Fibroblast of upper back skin (primary cell): ENCODE data around the gene OR9A2.

Source experiments
- DNase-seq: peaks from one replicate; pipeline ENCODE4 v3.0.0-alpha.2; 2013

Gene OR9A2

GRCh38 chr7:143027032-143027431 is at the start of gene OR9A2:
TSS of gene OR9A2 (minus strand) at chr7:143027132. CDS start at chr7:143027132, 0 bp downstream.
- DNase-seq: no peak

- DNase-seq: no peak
Measured at GRCh38 chr7:143074141-143074540, 47.2 kb upstream of the OR9A2 start.

- DNase-seq: no peak
Measured at GRCh38 chr7:143073556-143073955, 46.6 kb upstream of the OR9A2 start.

GRCh38 chr7:143069912-143070500 is 43.1 kb upstream of the OR9A2 start:
- no peak for DNase-seq

- no peak for DNase-seq
Measured at GRCh38 chr7:143068446-143068845, 41.5 kb upstream of the OR9A2 start.

GRCh38 chr7:143063741-143064140 is 36.8 kb upstream of the OR9A2 start:
- DNase-seq: no peak

GRCh38 chr7:143055754-143056153 is 28.8 kb upstream of the OR9A2 start:
- DNase-seq: no peak

- DNase-seq: no peak
Measured at GRCh38 chr7:143054621-143055020, 27.7 kb upstream of the OR9A2 start.

GRCh38 chr7:143052041-143052440 is 25.1 kb upstream of the OR9A2 start, which contains the start of gene OR6V1:
TSS of gene OR6V1 (plus strand) at chr7:143052341. CDS start at chr7:143052341, 0 bp downstream.
- DNase-seq: no peak

- no peak for DNase-seq
Measured at GRCh38 chr7:143050931-143051330, 24.0 kb upstream of the OR9A2 start.

GRCh38 chr7:143049362-143049761 is 22.4 kb upstream of the OR9A2 start:
- DNase-seq: no peak

- DNase-seq: no peak
Measured at GRCh38 chr7:143048827-143049226, 21.9 kb upstream of the OR9A2 start.

GRCh38 chr7:143047326-143047725 is 20.4 kb upstream of the OR9A2 start:
- DNase-seq: no peak

- no peak for DNase-seq
Measured at GRCh38 chr7:143046426-143046851, 19.5 kb upstream of the OR9A2 start.

GRCh38 chr7:143043391-143043790 is 16.5 kb upstream of the OR9A2 start:
- DNase-seq: no peak

GRCh38 chr7:143042790-143043271 is 15.9 kb upstream of the OR9A2 start:
- no peak for DNase-seq

- DNase-seq: peak; percentile 9
Measured at GRCh38 chr7:143042159-143042789, 15.3 kb upstream of the OR9A2 start.

- no peak for DNase-seq
Measured at GRCh38 chr7:143041346-143041745, 14.4 kb upstream of the OR9A2 start.

GRCh38 chr7:143040209-143040715 is 13.3 kb upstream of the OR9A2 start:
- DNase-seq: peak; percentile 10

- no peak for DNase-seq
Measured at GRCh38 chr7:143038635-143039034, 11.7 kb upstream of the OR9A2 start.

- DNase-seq: no peak
Measured at GRCh38 chr7:143027683-143028082, 751 bp upstream of the OR9A2 start.

GRCh38 chr7:143025371-143025770 is 1.6 kb downstream of the OR9A2 start:
- no peak for DNase-seq

- DNase-seq: no peak
Measured at GRCh38 chr7:143023047-143023446, 3.9 kb downstream of the OR9A2 start.

- DNase-seq: no peak
Measured at GRCh38 chr7:143018931-143019330, 8.0 kb downstream of the OR9A2 start.
